ENCODE measurements around the gene NUDCD3.

- TF ChIP-seq CTCF (IDR thresholded peaks at IDR 0.05): no peak
- no peak for TF ChIP-seq POLR2AphosphoS5 (IDR thresholded peaks at IDR 0.05)
- TF ChIP-seq EP300 (IDR thresholded peaks at IDR 0.05): no peak
- no peak for TF ChIP-seq POLR2A (IDR thresholded peaks at IDR 0.05)
Measured at GRCh38 chr7:44386139-44386913, 104.1 kb downstream of the NUDCD3 start.

All from gastroesophageal sphincter (tissue), 3 donors.